Loucy (cell line): ENCODE data around the gene KRTAP10-1.

Source experiments
- H2AFZ ChIP-seq: fragments of 200-600 bp; sonication (generic); 2 replicates; pipeline ENCODE4 v1.6.0; 2016; ENCODE audit warnings: antibody characterized with exemption, mild to moderate bottlenecking, low read length, moderate library complexity
- H3F3A ChIP-seq: fragments of 200-600 bp; 2 replicates; pipeline ENCODE4 v1.6.0; 2016; ENCODE audit warnings: antibody characterized with exemption, low read depth, mild to moderate bottlenecking
- H3K27me3 ChIP-seq: fragments of 200-600 bp; sonication (generic); 2 replicates; pipeline ENCODE4 v1.6.1; 2014; ENCODE audit warnings: low read length, mild to moderate bottlenecking; ENCODE audit not compliant: insufficient read depth, poor library complexity, severe bottlenecking
- H3K36me3 ChIP-seq: fragments of 200-600 bp; sonication (generic); 2 replicates; pipeline ENCODE4 v1.6.1; 2016; ENCODE audit warnings: low read length; ENCODE audit not compliant: insufficient read depth
- H3K4me1 ChIP-seq: fragments of 200-600 bp; sonication (generic); 2 replicates; pipeline ENCODE4 v1.5.1; 2014; ENCODE audit warnings: low read length, mild to moderate bottlenecking; ENCODE audit not compliant: insufficient read depth, poor library complexity, severe bottlenecking
- H3K4me2 ChIP-seq: fragments of 200-600 bp; sonication (generic); 2 replicates; pipeline ENCODE4 v1.6.0; 2014; ENCODE audit warnings: antibody characterized with exemption, low read length, low read depth, mild to moderate bottlenecking; ENCODE audit not compliant: poor library complexity, severe bottlenecking
- H3K4me3 ChIP-seq: fragments of 200-600 bp; sonication (generic); 2 replicates; pipeline ENCODE4 v1.5.1; 2014; ENCODE audit warnings: low read length, mild to moderate bottlenecking, mixed read lengths; ENCODE audit not compliant: poor library complexity, severe bottlenecking
- H3K79me2 ChIP-seq: fragments of 200-600 bp; sonication (generic); 2 replicates; pipeline ENCODE4 v1.6.1; 2014; ENCODE audit warnings: low read length; ENCODE audit not compliant: insufficient read depth
- H3K9ac ChIP-seq: fragments of 200-600 bp; sonication (generic); 2 replicates; pipeline ENCODE4 v1.6.0; 2014; ENCODE audit warnings: mild to moderate bottlenecking, low read depth, low read length, moderate library complexity; ENCODE audit not compliant: poor library complexity, severe bottlenecking
- H3K9me2 ChIP-seq: fragments of 200-600 bp; sonication (generic); replicated peaks from 2 replicates; pipeline ENCODE4 v1.6.1; 2016; ENCODE audit warnings: low read depth, low read length, mixed read lengths
- H3K9me3 ChIP-seq: fragments of 200-600 bp; sonication (generic); 2 replicates; pipeline ENCODE4 v1.6.1; 2014; ENCODE audit warnings: mild to moderate bottlenecking, antibody characterized with exemption, low read length, low read depth; ENCODE audit not compliant: insufficient read depth
- H4K20me1 ChIP-seq: fragments of 200-600 bp; sonication (generic); 2 replicates; pipeline ENCODE4 v1.6.0; 2014; ENCODE audit warnings: antibody characterized with exemption, low read length, mild to moderate bottlenecking; ENCODE audit not compliant: insufficient read depth, poor library complexity, severe bottlenecking
- EZH2phosphoT487 ChIP-seq: fragments of 200-600 bp; IDR thresholded peaks from 2 replicates; pipeline ENCODE4 v1.6.1; 2018; ENCODE audit warnings: antibody characterized with exemption, mild to moderate bottlenecking, moderate library complexity, borderline replicate concordance
- TF ChIP-seq, protein P1 (sequence below): fragments of 200-600 bp; sonication (generic); conservative IDR thresholded peaks from 2 replicates; pipeline ENCODE4 v1.5.1; 2014; ENCODE audit warnings: mild to moderate bottlenecking, antibody characterized with exemption, low read length

KRTAP10-1 gene

DNA sequence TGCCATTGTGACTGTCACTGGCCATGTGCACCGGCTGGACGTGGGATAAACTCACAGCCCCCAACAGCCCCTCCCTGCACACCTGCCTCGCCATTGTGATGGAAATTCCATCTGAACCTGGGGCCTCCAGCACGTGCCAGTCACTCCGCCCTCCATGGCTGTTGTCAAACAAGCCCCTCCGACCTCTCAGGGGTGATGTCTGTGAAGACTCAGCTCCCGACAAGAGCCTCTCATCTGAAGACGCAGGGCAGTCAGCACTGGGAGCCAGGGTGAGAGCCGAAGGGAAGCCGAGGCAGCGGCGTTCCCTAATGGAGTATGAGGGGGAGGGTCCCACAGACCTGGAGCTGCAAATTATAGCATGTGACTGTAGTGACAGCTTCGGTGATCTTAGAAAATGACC is 12.7 kb upstream of the KRTAP10-1 start:
- H3K9me2 ChIP-seq: no peaks in the 10 kb centered on the region
- H3K9ac ChIP-seq: no peak overlapping the region
- no peaks in the 10 kb centered on the region for H4K20me1 ChIP-seq
- H3K79me2 ChIP-seq: no peaks in the 10 kb centered on the region
- H3K4me3 ChIP-seq: no peak overlapping the region
- no peak for TF ChIP-seq EZH2phosphoT487
- TF ChIP-seq, protein P1, sequence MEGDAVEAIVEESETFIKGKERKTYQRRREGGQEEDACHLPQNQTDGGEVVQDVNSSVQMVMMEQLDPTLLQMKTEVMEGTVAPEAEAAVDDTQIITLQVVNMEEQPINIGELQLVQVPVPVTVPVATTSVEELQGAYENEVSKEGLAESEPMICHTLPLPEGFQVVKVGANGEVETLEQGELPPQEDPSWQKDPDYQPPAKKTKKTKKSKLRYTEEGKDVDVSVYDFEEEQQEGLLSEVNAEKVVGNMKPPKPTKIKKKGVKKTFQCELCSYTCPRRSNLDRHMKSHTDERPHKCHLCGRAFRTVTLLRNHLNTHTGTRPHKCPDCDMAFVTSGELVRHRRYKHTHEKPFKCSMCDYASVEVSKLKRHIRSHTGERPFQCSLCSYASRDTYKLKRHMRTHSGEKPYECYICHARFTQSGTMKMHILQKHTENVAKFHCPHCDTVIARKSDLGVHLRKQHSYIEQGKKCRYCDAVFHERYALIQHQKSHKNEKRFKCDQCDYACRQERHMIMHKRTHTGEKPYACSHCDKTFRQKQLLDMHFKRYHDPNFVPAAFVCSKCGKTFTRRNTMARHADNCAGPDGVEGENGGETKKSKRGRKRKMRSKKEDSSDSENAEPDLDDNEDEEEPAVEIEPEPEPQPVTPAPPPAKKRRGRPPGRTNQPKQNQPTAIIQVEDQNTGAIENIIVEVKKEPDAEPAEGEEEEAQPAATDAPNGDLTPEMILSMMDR: no peak
- H2AFZ ChIP-seq: no peak overlapping the region
- no peaks in the 10 kb centered on the region for H3K36me3 ChIP-seq
- no peak overlapping the region for H3K4me2 ChIP-seq
- no peaks in the 10 kb centered on the region for H3K9me3 ChIP-seq
- H3K4me1 ChIP-seq: no peaks in the 10 kb centered on the region
- H3K27me3 ChIP-seq: no peaks in the 10 kb centered on the region
- H3F3A ChIP-seq: no peaks in the 10 kb centered on the region

DNA sequence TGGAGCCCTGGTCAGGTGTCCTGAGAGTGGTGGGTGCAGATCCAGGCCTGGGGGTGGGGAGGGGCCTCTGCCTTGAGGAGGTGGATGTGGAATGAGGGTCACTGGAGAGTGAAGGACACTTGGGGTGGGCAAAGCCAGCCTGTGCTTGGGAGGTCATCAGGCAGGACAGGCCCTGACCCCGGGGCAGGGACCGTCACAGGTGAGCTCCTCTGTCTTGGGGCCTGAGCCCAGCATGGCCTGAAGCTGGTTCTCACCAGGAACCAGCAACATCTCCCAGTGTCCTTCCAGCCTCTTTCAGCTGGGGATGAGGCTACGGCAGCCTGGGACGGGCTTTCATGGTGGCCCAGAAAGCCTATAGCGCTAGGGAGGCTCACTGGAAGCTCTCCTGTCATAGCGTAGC is 12.1 kb upstream of the KRTAP10-1 start:
- no peaks in the 10 kb centered on the region for H3K79me2 ChIP-seq
- H3K27me3 ChIP-seq: no peaks in the 10 kb centered on the region
- H3K4me2 ChIP-seq: no peak overlapping the region
- TF ChIP-seq EZH2phosphoT487: no peak
- TF ChIP-seq, protein P1: no peak
- H3K36me3 ChIP-seq: no peaks in the 10 kb centered on the region
- no peaks in the 10 kb centered on the region; the same call in 1 of the 2 replicates for H3K9me3 ChIP-seq
- no peak overlapping the region for H3K4me3 ChIP-seq
- no peaks in the 10 kb centered on the region for H3F3A ChIP-seq
- no peak overlapping the region for H2AFZ ChIP-seq
- H4K20me1 ChIP-seq: no peaks in the 10 kb centered on the region
- H3K9ac ChIP-seq: no peak overlapping the region
- no peaks in the 10 kb centered on the region for H3K9me2 ChIP-seq
- H3K4me1 ChIP-seq: no peaks in the 10 kb centered on the region

DNA sequence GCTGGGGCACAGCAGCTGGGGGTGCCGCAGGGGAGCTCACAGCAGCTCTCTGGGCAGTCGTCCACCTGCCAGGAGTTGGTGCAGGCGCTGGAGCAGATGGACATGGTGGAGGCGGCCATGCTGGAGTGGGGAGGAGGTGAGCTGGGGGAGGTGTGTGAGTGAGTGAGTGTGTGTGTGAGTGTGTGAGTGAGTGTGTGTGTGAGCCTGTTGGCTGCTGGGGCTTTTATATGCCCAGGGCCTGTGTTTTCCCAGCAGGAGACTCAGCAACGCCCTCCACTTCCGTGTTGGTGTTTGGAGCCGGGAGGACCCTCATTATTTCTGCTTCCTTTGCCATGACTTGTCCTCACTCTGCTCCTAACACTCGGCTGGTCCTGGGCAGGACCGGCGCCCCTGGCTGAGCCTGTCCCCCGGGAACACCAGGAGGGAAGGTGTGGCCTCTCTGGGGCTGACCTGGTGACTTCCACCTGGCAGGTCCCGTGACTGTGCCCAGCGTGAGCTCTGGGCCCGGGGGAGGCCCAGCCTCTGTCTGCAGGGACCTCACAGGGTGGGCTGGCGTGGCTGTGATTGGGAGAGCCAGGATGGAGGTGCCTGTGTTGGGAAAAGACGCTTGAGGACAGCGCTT is 11.5 kb upstream of the KRTAP10-1 start, which contains the start of gene KRTAP10-2:
TSS of gene KRTAP10-2 (minus strand) at position 166 of the 622 bp plus-strand sequence. CDS start at position 119, 47 bp downstream.
- Histone ChIP-seq H3F3A (no peaks in the 10 kb centered on the region), H3K36me3 (no peaks in the 10 kb centered on the region), H3K79me2 (no peaks in the 10 kb centered on the region), H3K4me3 (no peak within 1 kb of the TSS), H2AFZ (no peak within 1 kb of the TSS), H3K4me1 (no peaks in the 10 kb centered on the region), H4K20me1 (no peaks in the 10 kb centered on the region), H3K27me3 (no peaks in the 10 kb centered on the region), H3K9me3 (no peaks in the 10 kb centered on the region; the same call in 1 of the 2 replicates), H3K9ac (no peak within 1 kb of the TSS), H3K4me2 (no peak within 1 kb of the TSS), H3K9me2 (no peaks in the 10 kb centered on the region)
- TF ChIP-seq EZH2phosphoT487: no peak
- TF ChIP-seq, protein P1: no peak
